B cell (primary cell): Measurements from ENCODE around the gene CALHM5. TPM values are rescaled to one million over a fixed set of nuclear protein-coding genes. Genes with fewer than 3 reads are reported as not detected.

ENCODE experiments used
- ATAC-seq: fragments of 200-7000 bp; cut with Tn5 transposase; one replicate; pipeline ENCODE4 v1.10.0; 2021; ENCODE audit warnings: low read depth, mild to moderate bottlenecking, moderate number of reproducible peaks, moderate library complexity
- CTCF ChIA-PET: fragments of 350-600 bp; sonication (Branson Sonifier 250); formaldehyde crosslinking; loops from one replicate; lab custom pipeline; 2021; ENCODE audit warnings: antibody characterized with exemption, inconsistent platforms; lab: Charles Lee
- POLR2A ChIA-PET: fragments of 350-600 bp; sonication (Branson Sonifier 250); formaldehyde crosslinking; loops from one replicate; lab custom pipeline; 2021; ENCODE audit warnings: antibody characterized with exemption; lab: Charles Lee
- DNase-seq: peaks from one replicate; pipeline ENCODE4 v3.0.0; 2013
- H2AFZ ChIP-seq: 2 replicates; pipeline ENCODE4 v1.6.1; 2012; ENCODE audit warnings: mild to moderate bottlenecking, low read depth, low read length; ENCODE audit not compliant: insufficient read depth, poor library complexity, severe bottlenecking
- H3K27ac ChIP-seq, 2 donors: 1 replicate in 1 of 2; 2 replicates in 1 of 2; pipeline ENCODE4 v1.5.1; 2012 to 2013; ENCODE audit warnings: low read length in 2 of 2, mild to moderate bottlenecking in 2 of 2, moderate library complexity in 1 of 2
- H3K27me3 ChIP-seq, 4 experiments: fragments of 200-600 bp in 1 of 4; sonication (generic) in 1 of 4; replicated peaks in 1 of 4; 1 replicate in 2 of 4; 2 replicates in 2 of 4; pipeline versions ENCODE4 v1.6.1 to v1.7.0; 2013 to 2016; ENCODE audit warnings: low read length in 3 of 4, mild to moderate bottlenecking in 2 of 4, mixed read lengths in 1 of 4, moderate library complexity in 1 of 4; ENCODE audit not compliant: insufficient read depth in 4 of 4, control insufficient read depth in 3 of 4; ENCODE audit errors: control extremely low read depth in 1 of 4
- H3K36me3 ChIP-seq, 2 experiments: replicated peaks in 1 of 2; 1 replicate in 1 of 2; 2 replicates in 1 of 2; pipeline versions ENCODE4 v1.6.1 to v1.7.1; 2013; ENCODE audit warnings: low read length in 1 of 2; ENCODE audit not compliant: insufficient read depth in 2 of 2, control insufficient read depth in 1 of 2; ENCODE audit errors: control extremely low read depth in 1 of 2, extremely low read depth in 1 of 2
- H3K4me1 ChIP-seq, 2 donors: fragments of 200-600 bp in 1 of 2; sonication (generic) in 1 of 2; 1 replicate in 1 of 2; 2 replicates in 1 of 2; pipeline versions ENCODE4 v1.5.1 to v1.6.1; 2013 to 2017; ENCODE audit warnings: low read length in 2 of 2; ENCODE audit not compliant: control insufficient read depth in 2 of 2, insufficient read depth in 2 of 2
- H3K4me2 ChIP-seq: replicated peaks from 2 replicates; pipeline ENCODE3; 2012; ENCODE audit warnings: mild to moderate bottlenecking, low read depth, low read length; ENCODE audit not compliant: poor library complexity, severe bottlenecking
- H3K4me3 ChIP-seq, 5 experiments: fragments of 200-600 bp in 1 of 5; sonication (generic) in 1 of 5; 1 replicate in 3 of 5; 2 replicates in 2 of 5; pipeline versions ENCODE4 v1.5.1 to v1.7.0; 2011 to 2016; ENCODE audit warnings: low read length in 4 of 5, mild to moderate bottlenecking in 4 of 5, low read depth in 2 of 5, control low read depth in 1 of 5, moderate library complexity in 1 of 5; ENCODE audit not compliant: insufficient read depth in 1 of 5; ENCODE audit errors: control extremely low read depth in 1 of 5, extremely low read depth in 1 of 5
- H3K79me2 ChIP-seq: fragments of 200-600 bp; sonication (generic); one replicate; pipeline ENCODE4 v1.6.0; 2016; ENCODE audit warnings: low read length; ENCODE audit not compliant: control insufficient read depth, insufficient read depth
- H3K9ac ChIP-seq: fragments of 200-600 bp; sonication (generic); 2 replicates; pipeline ENCODE4 v1.6.1; 2017; ENCODE audit warnings: mild to moderate bottlenecking, low read length, moderate library complexity
- H3K9me3 ChIP-seq, 3 donors: one replicate each; pipeline versions ENCODE4 v1.6.1 to v1.7.1; 2013; ENCODE audit warnings: low read length in 2 of 3; ENCODE audit not compliant: control insufficient read depth in 2 of 3, insufficient read depth in 1 of 3; ENCODE audit errors: control extremely low read depth in 1 of 3
- H4K20me1 ChIP-seq: 2 replicates; pipeline ENCODE4 v1.6.0; 2012; ENCODE audit warnings: mild to moderate bottlenecking, low read length; ENCODE audit not compliant: insufficient read depth, control insufficient read depth, poor library complexity, severe bottlenecking
- H3K27ac Mint-ChIP-seq: one replicate; pipeline ENCODE4 v1.8.0; 2021; ENCODE audit warnings: mixed read lengths
- H3K27me3 Mint-ChIP-seq: one replicate; pipeline ENCODE4 v1.8.0; 2021; ENCODE audit warnings: mixed read lengths
- H3K4me1 Mint-ChIP-seq: one replicate; pipeline ENCODE4 v1.8.0; 2021; ENCODE audit warnings: mixed read lengths
- H3K4me3 Mint-ChIP-seq: one replicate; pipeline ENCODE4 v1.8.0; 2021; ENCODE audit warnings: mixed read lengths
- H3K9me3 Mint-ChIP-seq: one replicate; pipeline ENCODE4 v1.8.0; 2022; ENCODE audit warnings: mixed read lengths; ENCODE audit not compliant: insufficient read depth
- EZH2 ChIP-seq: IDR thresholded peaks from 2 replicates; pipeline ENCODE4 v1.6.1; 2012; ENCODE audit warnings: borderline replicate concordance, low read depth, mild to moderate bottlenecking, moderate library complexity, low read length; ENCODE audit not compliant: insufficient read depth, poor library complexity, severe bottlenecking
- WGBS: methylation state at CpG from one replicate; pipeline ENCODE4 v1.1.5; 2013; ENCODE audit warnings: missing lambda C conversion rate; ENCODE audit not compliant: insufficient coverage; 5-methylcytosine and 5-hydroxymethylcytosine counted together
- intact Hi-C: fragments of 100-400 bp; cut with micrococcal nuclease; formaldehyde crosslinking; loops from one replicate; pipeline ENCODE4 v1.10.0; 2022
- polyA plus RNA-seq: library from polyadenylated mRNA; depleted of rRNA; stranded (reverse); fragments of >200 nt; gene quantifications from 2 replicates; pipeline ENCODE4 v1.2.3, GENCODE V29; 2012
- total RNA-seq, 2 donors: library from RNA; stranded (reverse); fragments of 120-200 nt in 1 of 2; gene quantifications; 1 replicate in 1 of 2; 2 replicates in 1 of 2; pipeline versions ENCODE4 v1.2.3 to v1.2.4, GENCODE V29; 2013 to 2022
- TF ChIP-seq, protein P1 (sequence below): fragments of 200-600 bp; IDR thresholded peaks from one replicate; pipeline ENCODE4 v1.8.0; 2022; ENCODE audit warnings: antibody characterized with exemption, mild to moderate bottlenecking

Gene CALHM5
- total and polyA plus RNA-seq, 2 donors (not counting 1 experiment from before 2014, with no cell fraction given), result not detected

DNA sequence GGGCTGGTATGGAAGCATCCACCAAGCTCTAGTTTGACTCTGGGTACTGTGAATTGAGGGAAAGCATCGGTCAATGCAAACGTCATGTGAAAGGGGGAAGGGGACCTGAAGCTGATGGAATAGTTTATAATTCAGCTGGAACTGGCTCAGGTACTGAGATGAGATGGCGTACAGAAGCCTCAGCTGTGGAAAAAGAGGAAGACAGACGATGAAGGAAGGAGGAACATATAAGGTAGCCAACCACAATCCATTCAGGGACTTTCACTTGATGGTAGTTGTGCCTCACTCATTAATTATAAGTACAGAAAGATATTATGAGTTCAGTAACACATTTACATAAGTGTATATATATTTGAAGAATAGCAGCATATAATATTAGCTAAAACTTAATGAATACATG lies 2.7 kb downstream of the CALHM5 start:
- Histone ChIP-seq H4K20me1 (no peaks in the 10 kb centered on the region), H3K27ac (no peak overlapping the region), H3K4me3 (no peak overlapping the region), H3K79me2 (no peaks in the 10 kb centered on the region), H3K27me3 (no peaks in the 10 kb centered on the region), H3K9me3 (no peaks in the 10 kb centered on the region), H3K4me2 (no peak overlapping the region), H3K9ac (no peak overlapping the region), H3K4me1 (peaks cover 5 to 6% of the 10 kb centered on the region in 2 donors), H3K36me3 (no peaks in the 10 kb centered on the region), H2AFZ (no peak overlapping the region)
- no peak overlapping the region for H3K27ac Mint-ChIP-seq
- POLR2A ChIA-PET, result interaction anchor here (0.7 kb wide), 1 partner anchor 202 kb away, joined by 3 read pairs; no protein-coding TSS in a partner anchor
- no peak for TF ChIP-seq EZH2
- TF ChIP-seq, protein P1, sequence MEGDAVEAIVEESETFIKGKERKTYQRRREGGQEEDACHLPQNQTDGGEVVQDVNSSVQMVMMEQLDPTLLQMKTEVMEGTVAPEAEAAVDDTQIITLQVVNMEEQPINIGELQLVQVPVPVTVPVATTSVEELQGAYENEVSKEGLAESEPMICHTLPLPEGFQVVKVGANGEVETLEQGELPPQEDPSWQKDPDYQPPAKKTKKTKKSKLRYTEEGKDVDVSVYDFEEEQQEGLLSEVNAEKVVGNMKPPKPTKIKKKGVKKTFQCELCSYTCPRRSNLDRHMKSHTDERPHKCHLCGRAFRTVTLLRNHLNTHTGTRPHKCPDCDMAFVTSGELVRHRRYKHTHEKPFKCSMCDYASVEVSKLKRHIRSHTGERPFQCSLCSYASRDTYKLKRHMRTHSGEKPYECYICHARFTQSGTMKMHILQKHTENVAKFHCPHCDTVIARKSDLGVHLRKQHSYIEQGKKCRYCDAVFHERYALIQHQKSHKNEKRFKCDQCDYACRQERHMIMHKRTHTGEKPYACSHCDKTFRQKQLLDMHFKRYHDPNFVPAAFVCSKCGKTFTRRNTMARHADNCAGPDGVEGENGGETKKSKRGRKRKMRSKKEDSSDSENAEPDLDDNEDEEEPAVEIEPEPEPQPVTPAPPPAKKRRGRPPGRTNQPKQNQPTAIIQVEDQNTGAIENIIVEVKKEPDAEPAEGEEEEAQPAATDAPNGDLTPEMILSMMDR, result no peak
- intact Hi-C loops, result no loop called here
- 94% methylated on average over 2 of the region's 4 CpGs for WGBS
- H3K27me3 Mint-ChIP-seq, result peaks cover 3% of the 10 kb centered on the region
- peaks cover 18% of the 10 kb centered on the region for H3K4me1 Mint-ChIP-seq
- ATAC-seq (no peak), DNase-seq (peak; percentile 20)
- H3K9me3 Mint-ChIP-seq, result no peaks in the 10 kb centered on the region
- CTCF ChIA-PET, result interaction anchor here (1.1 to 4.5 kb wide), 4 partner anchors 15 to 245 kb away, joined by 3 to 21 read pairs (median 5); no protein-coding TSS in a partner anchor
- H3K4me3 Mint-ChIP-seq, result no peak overlapping the region

DNA sequence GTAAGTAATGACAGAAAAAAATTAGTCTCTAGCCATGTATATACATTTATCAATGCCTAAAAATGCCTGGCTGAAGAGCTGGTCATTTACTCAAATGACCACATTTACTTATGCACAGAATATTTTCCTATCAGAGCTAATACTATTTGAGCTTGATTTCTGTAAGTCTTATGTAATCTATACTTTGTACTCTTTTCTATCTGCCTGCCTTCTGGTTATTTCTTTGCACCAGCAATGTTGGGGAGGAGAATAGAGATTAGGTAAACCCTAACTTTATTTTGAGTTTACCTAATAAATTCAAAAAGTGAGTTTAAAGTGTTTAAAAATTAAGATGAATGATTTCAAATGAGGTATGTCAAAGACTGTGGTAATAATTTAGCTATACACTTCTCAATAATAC lies 3.7 kb downstream of the CALHM5 start:
- Histone ChIP-seq H2AFZ (no peak overlapping the region), H3K36me3 (no peaks in the 10 kb centered on the region), H3K79me2 (no peaks in the 10 kb centered on the region), H3K4me2 (no peak overlapping the region), H3K27me3 (no peaks in the 10 kb centered on the region), H3K9ac (no peak overlapping the region), H3K4me1 (peaks cover 5 to 6% of the 10 kb centered on the region in 2 donors), H3K4me3 (no peak overlapping the region), H4K20me1 (no peaks in the 10 kb centered on the region), H3K27ac (no peak overlapping the region), H3K9me3 (no peaks in the 10 kb centered on the region)
- H3K27ac Mint-ChIP-seq, result no peak overlapping the region
- peaks cover 3% of the 10 kb centered on the region for H3K27me3 Mint-ChIP-seq
- TF ChIP-seq, protein P1, result no peak
- no peak for TF ChIP-seq EZH2
- no peaks in the 10 kb centered on the region for H3K9me3 Mint-ChIP-seq
- DNase-seq (no peak), ATAC-seq (no peak)
- intact Hi-C loops, result no loop called here
- H3K4me1 Mint-ChIP-seq, result peaks cover 18% of the 10 kb centered on the region
- no peak overlapping the region for H3K4me3 Mint-ChIP-seq
- ChIA-PET CTCF (interaction anchor here (0.9 to 4.5 kb wide), 6 partner anchors 9 to 247 kb away, joined by 3 to 21 read pairs (median 4); no protein-coding TSS in a partner anchor), POLR2A (no interaction called here)
